ENCODE measurements around the gene RCAN2.
A peak's percentile ranks its signal among the peaks of the same experiment; 100 is the strongest.

The RCAN2 gene

GRCh38 chr6:46380152-46380807, 111.0 kb downstream of the RCAN2 start:
- Histone ChIP-seq H3K4me3 (no peak overlapping the region), H3K27ac (no peak overlapping the region)
- no peak for TF ChIP-seq CTCF (IDR thresholded peaks at IDR 0.05)
- no peak for DNase-seq (ENCODE audit: low spot score)

- Histone ChIP-seq H3K27ac (no peak overlapping the region), H3K4me3 (no peak overlapping the region)
- no peak for TF ChIP-seq CTCF (IDR thresholded peaks at IDR 0.05)
- no peak for DNase-seq (ENCODE audit: low spot score)
These were observed 112.3 kb downstream of the RCAN2 start for GRCh38 chr6:46378882-46379416.

GRCh38 chr6:46378161-46378881, 112.9 kb downstream of the RCAN2 start:
- Histone ChIP-seq H3K4me3 (no peak overlapping the region), H3K27ac (peak overlapping the region in 1 of 2 donors; percentile 53)
- no peak for TF ChIP-seq CTCF (IDR thresholded peaks at IDR 0.05)
- no peak for DNase-seq (ENCODE audit: low spot score)

GRCh38 chr6:46377209-46377608, 114.0 kb downstream of the RCAN2 start:
- peak; percentile 80 for DNase-seq (ENCODE audit: low spot score)
- Histone ChIP-seq H3K4me3 (no peak overlapping the region), H3K27ac (peak overlapping the region; percentile 53 to 62)
- TF ChIP-seq CTCF (IDR thresholded peaks at IDR 0.05), result no peak

GRCh38 chr6:46376562-46377061, 114.6 kb downstream of the RCAN2 start:
- H3K4me3 ChIP-seq, result no peak overlapping the region
- peak overlapping the region; percentile 53 to 62 for H3K27ac ChIP-seq
- no peak for DNase-seq (ENCODE audit: low spot score)
- TF ChIP-seq CTCF (IDR thresholded peaks at IDR 0.05), result no peak

GRCh38 chr6:46370622-46371021, 120.6 kb downstream of the RCAN2 start:
- no peak for DNase-seq (ENCODE audit: low spot score)
- TF ChIP-seq CTCF (IDR thresholded peaks at IDR 0.05), result no peak

More at GRCh38 chr6:46370622-46371021, 120.6 kb downstream of the RCAN2 start:
- Histone ChIP-seq H3K27ac (no peak overlapping the region), H3K4me3 (no peak overlapping the region)

Measured in coronary artery (tissue), 2 donors.